Adrenal gland (tissue), 5 donors: Measurements from ENCODE around the gene KCNMA1.

Experiments used
- CTCF ChIP-seq, 6 experiments: fragments of 450-650 bp in 4 of 6; fragments of 200-600 bp in 2 of 6; sonication (generic) in 1 of 6; IDR thresholded peaks; 1 replicate in 5 of 6; 2 replicates in 1 of 6; pipeline versions ENCODE4 v1.5.1 to v1.8.0; 2016 to 2021; ENCODE audit warnings: antibody characterized with exemption in 6 of 6, mild to moderate bottlenecking in 2 of 6, moderate library complexity in 1 of 6
- POLR2A ChIP-seq, 2 donors: fragments of 450-650 bp; IDR thresholded peaks; one replicate each; pipeline ENCODE4 v1.6.1; 2017; ENCODE audit warnings: antibody characterized with exemption in 2 of 2, mild to moderate bottlenecking in 2 of 2, moderate library complexity in 1 of 2
- donor health status: DM: no; HTN: no; CAD: no.

DNA sequence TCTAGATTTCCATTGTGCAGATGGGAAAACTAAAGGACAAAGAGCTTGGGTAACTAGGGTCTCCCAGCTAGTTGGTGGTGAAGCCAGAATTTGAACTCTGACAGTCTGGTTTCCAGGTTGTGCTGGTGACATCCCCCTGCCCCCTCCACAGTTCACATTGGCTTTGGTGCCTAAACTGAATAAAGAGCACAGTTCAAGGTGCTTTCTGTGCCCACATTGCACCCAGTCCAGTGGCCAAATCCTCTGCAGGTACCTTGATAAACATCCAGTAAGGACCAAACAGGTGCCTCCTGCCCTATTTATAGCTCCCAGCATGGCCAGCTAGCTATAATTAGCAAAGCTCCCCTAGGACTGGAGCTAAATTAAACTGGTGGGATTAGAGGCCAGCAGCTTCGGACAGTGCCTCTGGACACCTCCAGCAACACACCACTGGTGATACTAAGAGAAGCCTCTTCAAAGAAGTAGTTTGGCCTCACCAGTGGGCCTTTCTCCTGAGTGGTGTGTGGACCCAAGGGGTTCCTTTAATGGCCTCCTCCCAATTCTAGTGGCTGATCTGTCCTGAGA is 59.9 kb downstream of the KCNMA1 start:
- TF ChIP-seq CTCF (IDR thresholded peaks at IDR 0.05) = no peak
- TF ChIP-seq POLR2A (IDR thresholded peaks at IDR 0.05) = no peak
